Measurements from ENCODE around the gene ITGA3. TPM values are rescaled to one million over a fixed set of nuclear protein-coding genes. Genes with fewer than 3 reads are reported as not detected.

The ITGA3 gene
- total and polyA plus RNA-seq, 2 of the 13 experiments (the other 11 are each of a cell fraction or from before 2014, with no cell fraction given): 0.48 to 0.69 TPM

DNA sequence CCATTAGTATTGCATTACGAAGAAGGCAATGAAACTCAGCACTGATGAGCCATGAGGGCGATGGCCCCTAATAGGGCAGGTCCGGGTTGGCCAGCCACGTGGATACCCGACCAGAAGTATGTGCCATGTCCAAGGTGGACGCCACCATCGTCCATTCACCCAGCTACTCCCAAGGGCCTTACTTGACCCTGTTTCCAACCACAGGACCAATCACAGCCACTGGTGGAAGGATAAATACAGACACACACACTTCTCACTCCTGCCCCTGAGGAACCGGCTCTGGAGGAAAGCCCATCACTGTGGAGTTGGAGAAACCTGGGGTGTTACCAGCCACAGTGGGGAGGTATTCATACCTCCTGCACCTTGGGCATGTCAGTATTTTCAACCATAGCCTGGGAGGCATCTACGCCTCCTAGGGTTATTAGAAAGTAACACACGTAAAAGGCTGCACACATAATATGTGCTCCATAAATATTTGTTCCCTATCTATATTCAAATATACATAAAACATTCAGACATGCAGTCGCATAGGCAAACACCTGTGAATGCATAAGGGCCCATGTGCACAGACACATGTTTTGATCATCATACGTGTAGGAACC lies 5.4 kb upstream of the ITGA3 start:
- CTCF ChIA-PET (ENCODE audit: low intra/inter-chr PET ratio, low total read pairs): no interaction called here
- no TSS peak for BruUV-seq (replicated peaks)
- no peak for FAIRE-seq
- H3K79me2 ChIP-seq (ENCODE audit: insufficient read depth, low read length): no peaks in the 10 kb centered on the region
- H3K36me3 ChIP-seq (replicated peaks in 1 of 2; ENCODE audit: control insufficient read depth in 1 of 2, insufficient read depth in 2 of 2, low read length in 2 of 2): no peaks in the 10 kb centered on the region
- intact Hi-C loops (cut with micrococcal nuclease; ENCODE audit: unreplicated experiment): no loop called here
- ATAC-seq: no peak
- no peak overlapping the region for H2AFZ ChIP-seq (ENCODE audit: low read length)
- in situ Hi-C loops (cut with HindIII; ENCODE audit: extremely low pct_ligation_motif_present, low pct_unique_long_range_greater_than_20kb): no loop called here
- H3K9ac ChIP-seq (ENCODE audit: insufficient read depth, low read depth, low read length): no peak overlapping the region
- TF ChIP-seq HMGA1 (CRISPR knock-in tag; conservative IDR thresholded peaks at IDR 0.05): no peak
- TF ChIP-seq SNAPC2 (CRISPR knock-in tag; IDR thresholded peaks at IDR 0.05): no peak
- no peak for TF ChIP-seq ZNF749 (CRISPR knock-in tag; IDR thresholded peaks at IDR 0.05; ENCODE audit: borderline replicate concordance)
- TF ChIP-seq, protein P1, sequence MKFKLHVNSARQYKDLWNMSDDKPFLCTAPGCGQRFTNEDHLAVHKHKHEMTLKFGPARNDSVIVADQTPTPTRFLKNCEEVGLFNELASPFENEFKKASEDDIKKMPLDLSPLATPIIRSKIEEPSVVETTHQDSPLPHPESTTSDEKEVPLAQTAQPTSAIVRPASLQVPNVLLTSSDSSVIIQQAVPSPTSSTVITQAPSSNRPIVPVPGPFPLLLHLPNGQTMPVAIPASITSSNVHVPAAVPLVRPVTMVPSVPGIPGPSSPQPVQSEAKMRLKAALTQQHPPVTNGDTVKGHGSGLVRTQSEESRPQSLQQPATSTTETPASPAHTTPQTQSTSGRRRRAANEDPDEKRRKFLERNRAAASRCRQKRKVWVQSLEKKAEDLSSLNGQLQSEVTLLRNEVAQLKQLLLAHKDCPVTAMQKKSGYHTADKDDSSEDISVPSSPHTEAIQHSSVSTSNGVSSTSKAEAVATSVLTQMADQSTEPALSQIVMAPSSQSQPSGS (CRISPR knock-in tag; IDR thresholded peaks at IDR 0.05): no peak
- TF ChIP-seq SIN3B (IDR thresholded peaks at IDR 0.05; ENCODE audit: low read length): no peak
- TF ChIP-seq, protein P2, sequence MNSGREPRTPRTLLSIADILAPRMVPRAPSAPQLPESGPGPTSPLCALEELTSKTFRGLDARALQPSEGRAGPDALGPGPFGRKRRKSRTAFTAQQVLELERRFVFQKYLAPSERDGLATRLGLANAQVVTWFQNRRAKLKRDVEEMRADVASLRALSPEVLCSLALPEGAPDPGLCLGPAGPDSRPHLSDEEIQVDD (CRISPR knock-in tag; IDR thresholded peaks at IDR 0.05; ENCODE audit: borderline replicate concordance): no peak
- H4K20me1 ChIP-seq (ENCODE audit: insufficient read depth, low read length): no peaks in the 10 kb centered on the region
- peaks cover 29% of the 10 kb centered on the region for H3K4me1 ChIP-seq (ENCODE audit: insufficient read depth, low read length)
- H3K4me3 ChIP-seq (replicated peaks in 1 of 3; ENCODE audit: insufficient read depth in 1 of 3, low read depth in 2 of 3, low read length in 3 of 3): no peak overlapping the region
- peaks cover 8 to 49% of the 10 kb centered on the region in 2 experiments; a peak in 4 of 5 replicates for H3K27me3 ChIP-seq (ENCODE audit: control insufficient read depth in 1 of 2, insufficient read depth in 2 of 2, low read length in 2 of 2)
- 51% methylated on average over 12 of the region's 12 CpGs for WGBS (ENCODE audit: low lambda C conversion rate)
- H3K4me2 ChIP-seq (ENCODE audit: low read depth, low read length): no peak overlapping the region
- no peaks in the 10 kb centered on the region for H3K9me3 ChIP-seq (ENCODE audit: low read length)
- POLR2A ChIA-PET: no interaction called here
- DNase-seq (ENCODE audit: low spot score): no peak
- H3K27ac ChIP-seq (ENCODE audit: extremely low read length, insufficient read depth, low read length): no peak overlapping the region

DNA sequence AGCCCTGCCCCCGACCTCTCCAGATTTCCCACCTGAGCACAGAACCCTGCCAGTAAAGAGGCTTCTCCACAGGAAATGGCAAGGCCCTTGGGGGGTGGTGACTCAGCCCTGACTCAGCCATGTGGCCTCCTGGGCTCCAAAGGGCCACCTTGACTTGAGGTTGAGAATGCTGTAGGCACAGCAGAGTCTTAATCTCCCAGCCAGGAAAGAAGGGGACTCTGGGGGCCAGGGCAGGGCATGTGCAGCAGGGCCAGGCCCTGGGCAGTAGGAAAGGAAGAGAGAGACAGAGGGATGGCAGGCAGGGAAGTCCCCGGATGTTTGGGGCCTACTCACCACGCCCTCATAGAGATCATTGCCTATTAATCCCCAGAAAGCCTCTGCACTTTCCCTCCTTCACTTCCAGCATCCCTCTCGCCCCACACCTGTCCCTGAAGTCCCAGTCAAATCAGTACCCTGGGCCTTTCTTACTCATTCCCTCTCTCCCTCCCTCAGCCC lies 4.8 kb upstream of the ITGA3 start:
- Histone ChIP-seq H3K27ac (ENCODE audit: extremely low read length, insufficient read depth, low read length) (no peak overlapping the region), H3K27me3 (ENCODE audit: control insufficient read depth in 1 of 2, insufficient read depth in 2 of 2, low read length in 2 of 2) (peaks cover 8 to 53% of the 10 kb centered on the region in 2 experiments; a peak in 4 of 5 replicates), H2AFZ (ENCODE audit: low read length) (no peak overlapping the region), H3K4me2 (ENCODE audit: low read depth, low read length) (no peak overlapping the region), H3K9ac (ENCODE audit: insufficient read depth, low read depth, low read length) (no peak overlapping the region), H3K79me2 (ENCODE audit: insufficient read depth, low read length) (no peaks in the 10 kb centered on the region), H3K36me3 (replicated peaks in 1 of 2; ENCODE audit: control insufficient read depth in 1 of 2, insufficient read depth in 2 of 2, low read length in 2 of 2) (no peaks in the 10 kb centered on the region), H3K4me1 (ENCODE audit: insufficient read depth, low read length) (peaks cover 31% of the 10 kb centered on the region), H4K20me1 (ENCODE audit: insufficient read depth, low read length) (no peaks in the 10 kb centered on the region), H3K9me3 (ENCODE audit: low read length) (no peaks in the 10 kb centered on the region), H3K4me3 (replicated peaks in 1 of 3; ENCODE audit: insufficient read depth in 1 of 3, low read depth in 2 of 3, low read length in 3 of 3) (no peak overlapping the region)
- in situ Hi-C loops (cut with HindIII; ENCODE audit: extremely low pct_ligation_motif_present, low pct_unique_long_range_greater_than_20kb) (no loop called here), intact Hi-C loops (cut with micrococcal nuclease; ENCODE audit: unreplicated experiment) (no loop called here)
- TF ChIP-seq ZFP82 (CRISPR knock-in tag; IDR thresholded peaks at IDR 0.05; ENCODE audit: borderline replicate concordance) (no peak), ZBTB38 (CRISPR knock-in tag; IDR thresholded peaks at IDR 0.05) (no peak), FOSL2 (CRISPR knock-in tag; IDR thresholded peaks at IDR 0.05) (peak; percentile 79)
- TF ChIP-seq, protein P3, sequence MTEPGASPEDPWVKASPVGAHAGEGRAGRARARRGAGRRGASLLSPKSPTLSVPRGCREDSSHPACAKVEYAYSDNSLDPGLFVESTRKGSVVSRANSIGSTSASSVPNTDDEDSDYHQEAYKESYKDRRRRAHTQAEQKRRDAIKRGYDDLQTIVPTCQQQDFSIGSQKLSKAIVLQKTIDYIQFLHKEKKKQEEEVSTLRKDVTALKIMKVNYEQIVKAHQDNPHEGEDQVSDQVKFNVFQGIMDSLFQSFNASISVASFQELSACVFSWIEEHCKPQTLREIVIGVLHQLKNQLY (CRISPR knock-in tag; IDR thresholded peaks at IDR 0.05): no peak
- no peak for ATAC-seq
- no peak for DNase-seq (ENCODE audit: low spot score)
- POLR2A ChIA-PET: no interaction called here
- no TSS peak for BruUV-seq (replicated peaks)
- CTCF ChIA-PET (ENCODE audit: low intra/inter-chr PET ratio, low total read pairs): no interaction called here
- FAIRE-seq: no peak
- 6% methylated on average over 4 of the region's 4 CpGs for WGBS (ENCODE audit: low lambda C conversion rate)
